ENCODE measurements around the gene RBP3. TPM values are rescaled to one million over a fixed set of nuclear protein-coding genes. Genes with fewer than 3 reads are reported as not detected.

Gene RBP3
- total and polyA plus RNA-seq, 8 donors = not detected

- TF ChIP-seq CTCF (IDR thresholded peaks at IDR 0.05) = no peak
- no peak for DNase-seq
- no peak for FAIRE-seq
- WGBS, 2 donors = 78 to 85% methylated on average over 2 of the region's 2 CpGs
- no peak overlapping the region for H3K27ac ChIP-seq
- ATAC-seq = no peak
- peaks cover 0 to 5% (median 5%) of the 10 kb centered on the region in 3 donors for H3K36me3 ChIP-seq
- no peaks in the 10 kb centered on the region for H3K27me3 ChIP-seq
- no peak overlapping the region for H3K4me3 ChIP-seq
- H3K9me3 ChIP-seq = no peaks in the 10 kb centered on the region
- H3K4me1 ChIP-seq = peaks cover 9 to 14% (median 11%) of the 10 kb centered on the region in 3 donors
- intact Hi-C loops (cut with DNase I) = loop anchor here in 1 of 3 donors (10.0 kb wide), 1 partner anchor 291 kb away; no protein-coding TSS in a partner anchor
These were observed 32.7 kb upstream of the RBP3 start for GRCh38 chr10:47315421-47315820.

GRCh38 chr10:47316131-47316530 is 32.0 kb upstream of the RBP3 start:
- H3K27ac ChIP-seq = no peak overlapping the region
- H3K4me1 ChIP-seq = peaks cover 2 to 7% (median 4%) of the 10 kb centered on the region in 3 donors
- DNase-seq (no peak), FAIRE-seq (no peak), ATAC-seq (no peak)
- intact Hi-C loops (cut with DNase I) = loop anchor here in 1 of 3 donors (10.0 kb wide), 1 partner anchor 291 kb away; no protein-coding TSS in a partner anchor
- no peak overlapping the region for H3K4me3 ChIP-seq
- 82 to 88% methylated on average over 5 of the region's 5 CpGs for WGBS, 2 donors
- peaks cover 0 to 5% (median 5%) of the 10 kb centered on the region in 3 donors for H3K36me3 ChIP-seq
- no peaks in the 10 kb centered on the region for H3K27me3 ChIP-seq
- no peak for TF ChIP-seq CTCF (IDR thresholded peaks at IDR 0.05)
- no peaks in the 10 kb centered on the region for H3K9me3 ChIP-seq

- ATAC-seq = no peak
- WGBS, 2 donors = 76 to 86% methylated on average over 4 of the region's 4 CpGs
These were observed 30.9 kb upstream of the RBP3 start for GRCh38 chr10:47317251-47317650.

GRCh38 chr10:47318706-47319105 is 29.5 kb upstream of the RBP3 start:
- intact Hi-C loops (cut with DNase I) = loop anchor here in 1 of 3 donors (10.0 kb wide), 1 partner anchor 294 kb away; no protein-coding TSS in a partner anchor
- WGBS, 2 donors = 46 to 83% methylated on average over 9 of the region's 9 CpGs
- DNase-seq (no peak), FAIRE-seq (no peak), ATAC-seq (no peak)
- no peaks in the 10 kb centered on the region for H3K4me1 ChIP-seq
- no peak overlapping the region for H3K4me3 ChIP-seq
- no peaks in the 10 kb centered on the region for H3K27me3 ChIP-seq
- H3K27ac ChIP-seq = no peak overlapping the region
- no peak for TF ChIP-seq CTCF (IDR thresholded peaks at IDR 0.05)
- no peaks in the 10 kb centered on the region for H3K36me3 ChIP-seq
- H3K9me3 ChIP-seq = no peaks in the 10 kb centered on the region

More at GRCh38 chr10:47317251-47317650, 30.9 kb upstream of the RBP3 start:
- FAIRE-seq = no peak
- TF ChIP-seq CTCF (IDR thresholded peaks at IDR 0.05) = no peak
- DNase-seq = no peak
- H3K27ac ChIP-seq = no peak overlapping the region
- H3K27me3 ChIP-seq = no peaks in the 10 kb centered on the region
- intact Hi-C loops (cut with DNase I) = loop anchor here in 1 of 3 donors (10.0 kb wide), 1 partner anchor 292 kb away; no protein-coding TSS in a partner anchor
- H3K36me3 ChIP-seq = peaks cover 0 to 5% (median 5%) of the 10 kb centered on the region in 3 donors
- no peaks in the 10 kb centered on the region for H3K4me1 ChIP-seq
- H3K9me3 ChIP-seq = no peaks in the 10 kb centered on the region
- H3K4me3 ChIP-seq = no peak overlapping the region

GRCh38 chr10:47319784-47320183 is 28.4 kb upstream of the RBP3 start:
- no peak overlapping the region for H3K4me3 ChIP-seq
- 86 to 87% methylated on average over 8 of the region's 8 CpGs for WGBS, 2 donors
- no peaks in the 10 kb centered on the region for H3K36me3 ChIP-seq
- no peak for TF ChIP-seq CTCF (IDR thresholded peaks at IDR 0.05)
- FAIRE-seq (no peak), ATAC-seq (no peak), DNase-seq (no peak)
- no peak overlapping the region for H3K27ac ChIP-seq
- no peaks in the 10 kb centered on the region for H3K4me1 ChIP-seq
- H3K9me3 ChIP-seq = no peaks in the 10 kb centered on the region
- H3K27me3 ChIP-seq = no peaks in the 10 kb centered on the region
- intact Hi-C loops (cut with DNase I) = loop anchor here in 2 of 3 donors (10.0 kb wide), 2 partner anchors 285 to 295 kb away; no protein-coding TSS in a partner anchor

Data from pancreas (tissue), 10 donors.